ENCODE measurements around the gene POGLUT2. TPM values are rescaled to one million over a fixed set of nuclear protein-coding genes. Genes with fewer than 3 reads are reported as not detected.

The POGLUT2 gene
- total and polyA plus RNA-seq, 4 donors, result 4.0 to 7.5 (median 6.0) TPM

DNA sequence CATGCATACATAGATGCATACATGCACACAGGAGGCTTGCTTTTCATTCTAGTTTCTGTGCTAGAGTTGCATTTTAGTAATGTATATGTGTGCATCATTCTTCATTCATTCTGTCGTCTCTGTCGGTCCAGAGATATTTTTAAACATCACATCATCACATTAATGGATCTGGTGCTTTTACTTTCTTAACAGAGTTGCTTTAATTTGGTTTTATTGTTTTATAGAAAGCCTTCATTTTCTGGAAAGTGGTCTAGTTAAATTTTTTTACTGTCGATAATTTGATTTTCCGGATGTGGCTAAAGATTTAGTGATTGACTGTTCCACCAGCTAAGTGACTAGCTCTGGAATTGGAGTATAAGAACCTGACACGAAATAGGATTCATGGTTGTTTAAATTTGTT, 17.0 kb upstream of the POGLUT2 start:
- H3K9ac ChIP-seq (ENCODE audit: low read depth in 1 of 2, low read length in 2 of 2), result no peak overlapping the region
- H3K4me3 ChIP-seq (ENCODE audit: low read depth in 1 of 3, low read length in 3 of 3), result no peak overlapping the region
- TF ChIP-seq HNF4G (IDR thresholded peaks at IDR 0.05), result no peak
- TF ChIP-seq, protein P1, sequence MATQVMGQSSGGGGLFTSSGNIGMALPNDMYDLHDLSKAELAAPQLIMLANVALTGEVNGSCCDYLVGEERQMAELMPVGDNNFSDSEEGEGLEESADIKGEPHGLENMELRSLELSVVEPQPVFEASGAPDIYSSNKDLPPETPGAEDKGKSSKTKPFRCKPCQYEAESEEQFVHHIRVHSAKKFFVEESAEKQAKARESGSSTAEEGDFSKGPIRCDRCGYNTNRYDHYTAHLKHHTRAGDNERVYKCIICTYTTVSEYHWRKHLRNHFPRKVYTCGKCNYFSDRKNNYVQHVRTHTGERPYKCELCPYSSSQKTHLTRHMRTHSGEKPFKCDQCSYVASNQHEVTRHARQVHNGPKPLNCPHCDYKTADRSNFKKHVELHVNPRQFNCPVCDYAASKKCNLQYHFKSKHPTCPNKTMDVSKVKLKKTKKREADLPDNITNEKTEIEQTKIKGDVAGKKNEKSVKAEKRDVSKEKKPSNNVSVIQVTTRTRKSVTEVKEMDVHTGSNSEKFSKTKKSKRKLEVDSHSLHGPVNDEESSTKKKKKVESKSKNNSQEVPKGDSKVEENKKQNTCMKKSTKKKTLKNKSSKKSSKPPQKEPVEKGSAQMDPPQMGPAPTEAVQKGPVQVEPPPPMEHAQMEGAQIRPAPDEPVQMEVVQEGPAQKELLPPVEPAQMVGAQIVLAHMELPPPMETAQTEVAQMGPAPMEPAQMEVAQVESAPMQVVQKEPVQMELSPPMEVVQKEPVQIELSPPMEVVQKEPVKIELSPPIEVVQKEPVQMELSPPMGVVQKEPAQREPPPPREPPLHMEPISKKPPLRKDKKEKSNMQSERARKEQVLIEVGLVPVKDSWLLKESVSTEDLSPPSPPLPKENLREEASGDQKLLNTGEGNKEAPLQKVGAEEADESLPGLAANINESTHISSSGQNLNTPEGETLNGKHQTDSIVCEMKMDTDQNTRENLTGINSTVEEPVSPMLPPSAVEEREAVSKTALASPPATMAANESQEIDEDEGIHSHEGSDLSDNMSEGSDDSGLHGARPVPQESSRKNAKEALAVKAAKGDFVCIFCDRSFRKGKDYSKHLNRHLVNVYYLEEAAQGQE (IDR thresholded peaks at IDR 0.05), result no peak
- TF ChIP-seq RXRA (IDR thresholded peaks at IDR 0.05), result no peak
- TF ChIP-seq, protein P2, sequence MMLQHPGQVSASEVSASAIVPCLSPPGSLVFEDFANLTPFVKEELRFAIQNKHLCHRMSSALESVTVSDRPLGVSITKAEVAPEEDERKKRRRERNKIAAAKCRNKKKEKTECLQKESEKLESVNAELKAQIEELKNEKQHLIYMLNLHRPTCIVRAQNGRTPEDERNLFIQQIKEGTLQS (IDR thresholded peaks at IDR 0.05), result no peak
- no peak for TF ChIP-seq EGR1 (IDR thresholded peaks at IDR 0.05; ENCODE audit: low read depth in 2 of 2)
- no peaks in the 10 kb centered on the region for H3K27me3 ChIP-seq (ENCODE audit: control insufficient read depth in 4 of 4, insufficient read depth in 4 of 4, low read length in 3 of 4)
- peaks cover 2 to 18% (median 10%) of the 10 kb centered on the region in 4 donors for H3K36me3 ChIP-seq (ENCODE audit: control insufficient read depth in 4 of 4, insufficient read depth in 3 of 4, low read depth in 1 of 4, low read length in 3 of 4)
- WGBS, result 96% methylated on average over 5 of the region's 5 CpGs
- no peak for DNase-seq (ENCODE audit: low spot score)
- H3K9me3 ChIP-seq (ENCODE audit: control insufficient read depth in 4 of 4, low read length in 3 of 4), result peaks cover 0 to 4% (median 0%) of the 10 kb centered on the region in 4 donors
- H3K27ac ChIP-seq (ENCODE audit: low read depth in 1 of 2, low read length in 2 of 2), result no peak overlapping the region
- H3K4me1 ChIP-seq (ENCODE audit: control insufficient read depth in 4 of 4, insufficient read depth in 4 of 4, low read length in 3 of 4), result peaks cover 0 to 4% (median 2%) of the 10 kb centered on the region in 4 donors

DNA sequence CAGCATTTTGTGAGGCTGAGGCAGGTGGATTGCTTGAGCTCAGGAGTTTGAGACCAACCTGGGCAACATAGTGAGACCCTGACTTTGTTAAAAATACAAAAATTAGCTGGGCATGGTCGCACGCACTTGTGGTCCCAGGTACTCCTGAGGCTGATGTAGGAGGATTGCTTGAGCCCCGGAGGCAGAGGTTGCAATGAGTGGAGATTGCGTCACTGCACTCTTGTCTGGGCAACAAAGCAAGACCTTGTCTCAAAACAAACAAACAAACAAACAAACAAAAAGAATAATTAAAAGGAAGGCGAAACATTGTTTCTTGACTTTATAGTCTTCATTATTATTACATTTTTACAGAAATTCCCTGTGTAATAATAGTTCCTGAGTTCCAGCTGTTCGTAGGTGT, 16.0 kb upstream of the POGLUT2 start:
- Histone ChIP-seq H3K9me3 (ENCODE audit: control insufficient read depth in 4 of 4, low read length in 3 of 4) (peaks cover 0 to 4% (median 0%) of the 10 kb centered on the region in 4 donors), H3K27me3 (ENCODE audit: control insufficient read depth in 4 of 4, insufficient read depth in 4 of 4, low read length in 3 of 4) (no peaks in the 10 kb centered on the region), H3K4me3 (ENCODE audit: low read depth in 1 of 3, low read length in 3 of 3) (no peak overlapping the region), H3K36me3 (ENCODE audit: control insufficient read depth in 4 of 4, insufficient read depth in 3 of 4, low read depth in 1 of 4, low read length in 3 of 4) (peaks cover 2 to 13% (median 10%) of the 10 kb centered on the region in 4 donors), H3K4me1 (ENCODE audit: control insufficient read depth in 4 of 4, insufficient read depth in 4 of 4, low read length in 3 of 4) (peaks cover 0 to 4% (median 2%) of the 10 kb centered on the region in 4 donors), H3K27ac (ENCODE audit: low read depth in 1 of 2, low read length in 2 of 2) (no peak overlapping the region), H3K9ac (ENCODE audit: low read depth in 1 of 2, low read length in 2 of 2) (no peak overlapping the region)
- TF ChIP-seq JUND (IDR thresholded peaks at IDR 0.05) (no peak), FOXA1 (IDR thresholded peaks at IDR 0.05) (no peak), RAD21 (IDR thresholded peaks at IDR 0.05) (no peak), HNF4A (conservative IDR thresholded peaks at IDR 0.05) (no peak)
- TF ChIP-seq, protein P2 (IDR thresholded peaks at IDR 0.05), result no peak
- 83% methylated on average over 6 of the region's 6 CpGs for WGBS
- no peak for DNase-seq (ENCODE audit: low spot score)

DNA sequence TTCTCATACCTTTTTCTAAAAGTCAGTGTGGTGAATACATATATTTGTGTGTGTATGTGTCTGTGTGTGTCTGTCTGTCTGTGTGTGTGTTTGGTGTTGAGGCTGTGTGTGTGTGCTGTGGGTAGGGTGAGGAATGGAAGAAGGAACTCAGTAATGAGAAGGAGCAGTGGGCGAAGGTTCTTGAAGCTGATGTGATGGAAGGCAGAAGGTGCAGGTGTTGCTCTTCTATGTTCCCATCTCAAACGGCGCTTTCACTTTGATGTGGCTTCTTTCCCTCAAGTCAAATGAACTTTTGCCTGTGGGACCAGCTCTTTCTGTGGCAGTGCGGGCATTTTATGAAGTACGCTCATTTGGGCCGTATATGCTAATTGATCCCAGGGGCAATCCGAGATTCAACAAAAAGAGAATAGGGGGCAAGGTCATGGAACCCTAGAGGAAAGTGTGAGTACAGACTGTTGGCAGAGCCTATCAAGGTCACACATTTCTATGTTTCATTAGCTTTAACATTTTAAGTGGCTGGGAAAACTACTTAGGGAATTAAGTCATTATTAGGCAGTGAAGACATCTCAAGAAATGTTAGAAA, 15.3 kb upstream of the POGLUT2 start:
- 84% methylated on average over 7 of the region's 7 CpGs for WGBS
- TF ChIP-seq SP1 (IDR thresholded peaks at IDR 0.05) (no peak), HNF4G (IDR thresholded peaks at IDR 0.05) (no peak), GABPA (IDR thresholded peaks at IDR 0.05 in 1 of 2, conservative IDR thresholded peaks at IDR 0.05 in 1 of 2) (no peak), FOXA2 (IDR thresholded peaks at IDR 0.05) (no peak)
- TF ChIP-seq, protein P3, sequence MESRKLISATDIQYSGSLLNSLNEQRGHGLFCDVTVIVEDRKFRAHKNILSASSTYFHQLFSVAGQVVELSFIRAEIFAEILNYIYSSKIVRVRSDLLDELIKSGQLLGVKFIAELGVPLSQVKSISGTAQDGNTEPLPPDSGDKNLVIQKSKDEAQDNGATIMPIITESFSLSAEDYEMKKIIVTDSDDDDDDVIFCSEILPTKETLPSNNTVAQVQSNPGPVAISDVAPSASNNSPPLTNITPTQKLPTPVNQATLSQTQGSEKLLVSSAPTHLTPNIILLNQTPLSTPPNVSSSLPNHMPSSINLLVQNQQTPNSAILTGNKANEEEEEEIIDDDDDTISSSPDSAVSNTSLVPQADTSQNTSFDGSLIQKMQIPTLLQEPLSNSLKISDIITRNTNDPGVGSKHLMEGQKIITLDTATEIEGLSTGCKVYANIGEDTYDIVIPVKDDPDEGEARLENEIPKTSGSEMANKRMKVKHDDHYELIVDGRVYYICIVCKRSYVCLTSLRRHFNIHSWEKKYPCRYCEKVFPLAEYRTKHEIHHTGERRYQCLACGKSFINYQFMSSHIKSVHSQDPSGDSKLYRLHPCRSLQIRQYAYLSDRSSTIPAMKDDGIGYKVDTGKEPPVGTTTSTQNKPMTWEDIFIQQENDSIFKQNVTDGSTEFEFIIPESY (IDR thresholded peaks at IDR 0.05), result no peak
- TF ChIP-seq, protein P2 (IDR thresholded peaks at IDR 0.05), result no peak
- H3K4me3 ChIP-seq (ENCODE audit: low read depth in 1 of 3, low read length in 3 of 3), result no peak overlapping the region
- no peak overlapping the region for H3K9ac ChIP-seq (ENCODE audit: low read depth in 1 of 2, low read length in 2 of 2)
- H3K4me1 ChIP-seq (ENCODE audit: control insufficient read depth in 4 of 4, insufficient read depth in 4 of 4, low read length in 3 of 4), result peaks cover 0 to 4% (median 2%) of the 10 kb centered on the region in 4 donors
- peaks cover 0 to 4% (median 0%) of the 10 kb centered on the region in 4 donors for H3K9me3 ChIP-seq (ENCODE audit: control insufficient read depth in 4 of 4, low read length in 3 of 4)
- H3K27me3 ChIP-seq (ENCODE audit: control insufficient read depth in 4 of 4, insufficient read depth in 4 of 4, low read length in 3 of 4), result no peaks in the 10 kb centered on the region
- no peak overlapping the region for H3K27ac ChIP-seq (ENCODE audit: low read depth in 1 of 2, low read length in 2 of 2)
- no peak for DNase-seq (ENCODE audit: low spot score)
- H3K36me3 ChIP-seq (ENCODE audit: control insufficient read depth in 4 of 4, insufficient read depth in 3 of 4, low read depth in 1 of 4, low read length in 3 of 4), result peaks cover 0 to 11% (median 9%) of the 10 kb centered on the region in 4 donors

Measured in liver (tissue), 9 donors.